HG02981 (cell line): ENCODE measurements around the gene SSNA1.

Experiments used
- ATAC-seq: cut with Tn5 transposase; IDR thresholded peaks from one replicate; pipeline ENCODE4 v1.9.1; 2021; ENCODE audit warnings: mild to moderate bottlenecking, moderate library complexity; ENCODE audit not compliant: unreplicated experiment

SSNA1 gene

GRCh38 chr9:137198902-137199283 is 10.4 kb downstream of the SSNA1 start:
- no peak for ATAC-seq

GRCh38 chr9:137199411-137200121 is 11.1 kb downstream of the SSNA1 start:
- ATAC-seq: no peak

GRCh38 chr9:137200311-137201204 is 12.1 kb downstream of the SSNA1 start, which contains the start of gene TPRN:
TPRN (minus strand) TSS chr9:137200741; CDS start chr9:137200711, 30 bp downstream.
- ATAC-seq: peak; percentile 82

- ATAC-seq: no peak
Measured at GRCh38 chr9:137201205-137201868, 12.9 kb downstream of the SSNA1 start.

- ATAC-seq: no peak
Measured at GRCh38 chr9:137202966-137203365, 14.5 kb downstream of the SSNA1 start.

GRCh38 chr9:137204731-137205125 is 16.3 kb downstream of the SSNA1 start:
- ATAC-seq: no peak

- ATAC-seq: peak; percentile 38
Measured at GRCh38 chr9:137205126-137206069, 16.9 kb downstream of the SSNA1 start, which contains the start of the genes NDOR1 and TMEM203. NDOR1 (plus strand) TSS chr9:137205700; CDS start chr9:137205778, 78 bp downstream. TMEM203 (minus strand) TSS chr9:137205648; CDS start chr9:137205414, 234 bp downstream.

- ATAC-seq: no peak
Measured at GRCh38 chr9:137206602-137207001, 18.1 kb downstream of the SSNA1 start.

- ATAC-seq: no peak
Measured at GRCh38 chr9:137211532-137211931, 23.1 kb downstream of the SSNA1 start.

GRCh38 chr9:137212520-137212919 is 24.0 kb downstream of the SSNA1 start:
- ATAC-seq: no peak

GRCh38 chr9:137213160-137214060 is 24.9 kb downstream of the SSNA1 start:
- no peak for ATAC-seq

- ATAC-seq: no peak
Measured at GRCh38 chr9:137214620-137215019, 26.1 kb downstream of the SSNA1 start.

- ATAC-seq: no peak
Measured at GRCh38 chr9:137215196-137215986, 26.9 kb downstream of the SSNA1 start.

- ATAC-seq: no peak
Measured at GRCh38 chr9:137216188-137216965, 27.9 kb downstream of the SSNA1 start.

- ATAC-seq: no peak
Measured at GRCh38 chr9:137217276-137218211, 29.1 kb downstream of the SSNA1 start.

GRCh38 chr9:137218212-137218753 is 29.8 kb downstream of the SSNA1 start:
- no peak for ATAC-seq
